ENCODE measurements around the gene SHCBP1L. TPM values are rescaled to one million over a fixed set of nuclear protein-coding genes. Genes with fewer than 3 reads are reported as not detected.

Gene SHCBP1L
- total RNA-seq, 4 donors from 2014 or later, result 1.3 TPM; not detected in 3

- WGBS, 2 donors, result 93 to 94% methylated on average over 7 of the region's 7 CpGs
- Histone ChIP-seq H3K27me3 (no peaks in the 10 kb centered on the region), H3K36me3 (no peaks in the 10 kb centered on the region), H3K4me1 (no peaks in the 10 kb centered on the region), H3K4me3 (no peak overlapping the region), H3K27ac (no peak overlapping the region), H3K9me3 (no peaks in the 10 kb centered on the region)
- TF ChIP-seq, protein P1, sequence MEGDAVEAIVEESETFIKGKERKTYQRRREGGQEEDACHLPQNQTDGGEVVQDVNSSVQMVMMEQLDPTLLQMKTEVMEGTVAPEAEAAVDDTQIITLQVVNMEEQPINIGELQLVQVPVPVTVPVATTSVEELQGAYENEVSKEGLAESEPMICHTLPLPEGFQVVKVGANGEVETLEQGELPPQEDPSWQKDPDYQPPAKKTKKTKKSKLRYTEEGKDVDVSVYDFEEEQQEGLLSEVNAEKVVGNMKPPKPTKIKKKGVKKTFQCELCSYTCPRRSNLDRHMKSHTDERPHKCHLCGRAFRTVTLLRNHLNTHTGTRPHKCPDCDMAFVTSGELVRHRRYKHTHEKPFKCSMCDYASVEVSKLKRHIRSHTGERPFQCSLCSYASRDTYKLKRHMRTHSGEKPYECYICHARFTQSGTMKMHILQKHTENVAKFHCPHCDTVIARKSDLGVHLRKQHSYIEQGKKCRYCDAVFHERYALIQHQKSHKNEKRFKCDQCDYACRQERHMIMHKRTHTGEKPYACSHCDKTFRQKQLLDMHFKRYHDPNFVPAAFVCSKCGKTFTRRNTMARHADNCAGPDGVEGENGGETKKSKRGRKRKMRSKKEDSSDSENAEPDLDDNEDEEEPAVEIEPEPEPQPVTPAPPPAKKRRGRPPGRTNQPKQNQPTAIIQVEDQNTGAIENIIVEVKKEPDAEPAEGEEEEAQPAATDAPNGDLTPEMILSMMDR (IDR thresholded peaks at IDR 0.05), result no peak
- no peak for DNase-seq (ENCODE audit: low spot score in 2 of 2)
Measured at GRCh38 chr1:182984138-182984537, 31.2 kb upstream of the SHCBP1L start.

GRCh38 chr1:182978151-182978853, 25.3 kb upstream of the SHCBP1L start:
- no peaks in the 10 kb centered on the region for H3K27me3 ChIP-seq
- 91 to 94% methylated on average over 6 of the region's 6 CpGs for WGBS, 2 donors
- no peaks in the 10 kb centered on the region for H3K36me3 ChIP-seq

DNA sequence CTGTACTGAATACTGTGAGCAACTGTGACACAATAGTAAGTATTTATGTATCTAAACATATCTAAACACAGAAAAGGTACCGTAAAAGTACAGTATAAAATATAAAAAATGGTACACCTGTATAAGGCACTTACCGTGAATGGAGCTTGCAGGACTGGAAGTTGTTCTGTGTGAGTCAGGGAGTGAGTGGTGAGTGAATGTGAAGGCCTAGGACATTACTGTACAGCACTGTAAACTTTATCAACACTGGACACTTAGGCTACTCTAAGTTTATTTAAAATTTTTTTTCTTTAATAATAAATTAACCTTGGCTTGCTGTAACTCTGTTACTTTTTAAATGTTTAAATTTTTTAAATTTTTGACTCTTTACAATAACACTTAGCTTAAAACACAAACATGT, 24.5 kb upstream of the SHCBP1L start:
- Histone ChIP-seq H3K4me1 (peaks cover 0 to 4% (median 0%) of the 10 kb centered on the region in 4 donors), H3K27ac (no peak overlapping the region), H3K36me3 (no peaks in the 10 kb centered on the region), H3K9me3 (no peaks in the 10 kb centered on the region), H3K27me3 (no peaks in the 10 kb centered on the region), H3K4me3 (no peak overlapping the region)
- WGBS, 2 donors, result 95 to 97% methylated on average over 2 of the region's 2 CpGs
- no peak for TF ChIP-seq POLR2A (IDR thresholded peaks at IDR 0.05)
- TF ChIP-seq, protein P1 (IDR thresholded peaks at IDR 0.05), result no peak
- no peak for TF ChIP-seq EP300 (IDR thresholded peaks at IDR 0.05)
- DNase-seq (ENCODE audit: low spot score in 2 of 2), result no peak

More at GRCh38 chr1:182978151-182978853, 25.3 kb upstream of the SHCBP1L start:
- TF ChIP-seq EP300 (IDR thresholded peaks at IDR 0.05), result no peak
- TF ChIP-seq POLR2A (IDR thresholded peaks at IDR 0.05), result no peak
- TF ChIP-seq, protein P1 (IDR thresholded peaks at IDR 0.05), result no peak
- no peak for DNase-seq (ENCODE audit: low spot score in 2 of 2)
- Histone ChIP-seq H3K27ac (no peak overlapping the region), H3K9me3 (no peaks in the 10 kb centered on the region), H3K4me3 (no peak overlapping the region), H3K4me1 (no peaks in the 10 kb centered on the region)

DNA sequence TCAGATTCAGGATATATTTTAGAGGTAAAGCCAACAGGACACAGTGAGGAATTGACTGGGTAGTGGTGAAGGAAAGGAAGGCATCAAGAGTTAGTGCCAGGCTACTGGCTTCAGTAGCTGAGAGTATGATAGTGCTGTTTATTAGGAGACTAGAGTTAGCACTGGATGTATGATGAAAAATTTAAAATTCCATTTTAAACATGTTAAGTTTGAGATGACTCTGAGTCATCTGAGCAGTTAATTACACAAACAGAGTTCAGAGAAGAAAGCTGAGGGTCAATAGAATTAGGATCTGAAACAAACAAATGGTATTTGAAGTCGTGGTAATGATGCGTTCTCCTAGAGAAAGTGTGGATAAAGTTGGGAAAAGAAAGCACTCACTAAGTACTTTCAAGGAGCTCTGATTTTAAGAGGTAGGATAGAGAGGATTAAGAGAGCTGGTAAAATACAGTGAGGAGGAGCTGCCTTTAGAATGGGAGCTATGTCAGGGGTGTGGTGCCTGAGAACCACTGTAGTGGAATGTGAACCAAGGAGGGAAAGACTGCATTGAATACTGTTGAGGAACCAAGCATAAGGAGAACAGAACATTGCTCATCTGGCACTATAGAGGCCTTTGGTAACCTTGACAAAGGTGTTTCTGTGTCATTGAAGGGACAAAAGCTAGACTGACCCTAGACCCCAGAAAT, 21.7 kb upstream of the SHCBP1L start:
- no peaks in the 10 kb centered on the region for H3K36me3 ChIP-seq
- no peaks in the 10 kb centered on the region for H3K27me3 ChIP-seq
- no peak overlapping the region for H3K27ac ChIP-seq
- no peak for DNase-seq (ENCODE audit: low spot score in 2 of 2)
- H3K9me3 ChIP-seq, result no peaks in the 10 kb centered on the region
- H3K4me1 ChIP-seq, result peaks cover 0 to 4% (median 0%) of the 10 kb centered on the region in 4 donors
- H3K4me3 ChIP-seq, result no peak overlapping the region
- WGBS, 2 donors, result 78 to 83% methylated on average over 2 of the region's 2 CpGs
- TF ChIP-seq POLR2A (IDR thresholded peaks at IDR 0.05), result no peak

GRCh38 chr1:182972829-182973228, 19.9 kb upstream of the SHCBP1L start:
- Histone ChIP-seq H3K36me3 (no peaks in the 10 kb centered on the region), H3K4me3 (no peak overlapping the region), H3K27me3 (no peaks in the 10 kb centered on the region), H3K9me3 (no peaks in the 10 kb centered on the region), H3K4me1 (peaks cover 0 to 4% (median 0%) of the 10 kb centered on the region in 4 donors), H3K27ac (peak overlapping the region in 1 of 4 donors; percentile 30)
- DNase-seq (ENCODE audit: low spot score in 2 of 2), result no peak
- TF ChIP-seq, protein P1 (IDR thresholded peaks at IDR 0.05), result no peak
- WGBS, 2 donors, result 53 to 56% methylated on average over 6 of the region's 6 CpGs
